ENCODE data around the gene DLGAP3.

Gene DLGAP3

DNA sequence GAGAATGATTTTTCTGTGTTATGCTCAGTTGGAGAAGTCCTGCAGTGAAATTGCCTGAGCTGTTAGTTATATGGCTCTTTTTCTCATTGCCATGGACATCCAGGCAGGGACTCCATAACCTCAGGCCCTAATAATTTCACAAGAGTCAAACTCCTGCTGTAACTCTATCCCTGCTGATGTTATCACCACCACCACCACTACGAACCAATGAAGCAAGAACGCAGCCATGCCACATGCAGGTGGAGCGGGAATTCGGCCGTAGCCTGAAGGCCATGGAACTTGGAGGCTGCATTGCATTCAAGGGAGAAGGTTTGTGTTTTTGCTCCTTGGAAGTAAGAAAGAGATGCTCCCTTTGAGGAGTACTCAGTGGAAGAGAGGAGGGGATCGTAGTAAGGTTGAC is 16.8 kb upstream of the DLGAP3 start:
- no peak for TF ChIP-seq SIN3A (IDR thresholded peaks at IDR 0.05; ENCODE audit: borderline replicate concordance, insufficient read depth, low read length)
- no peak for TF ChIP-seq FOXP2 (optimal IDR thresholded peaks at IDR 0.05; ENCODE audit: borderline replicate concordance, extremely low read depth, extremely low read length, insufficient read depth)
- TF ChIP-seq TAF1 (IDR thresholded peaks at IDR 0.05; ENCODE audit: borderline replicate concordance, insufficient read depth, low read length) = no peak
- TF ChIP-seq, protein P1, sequence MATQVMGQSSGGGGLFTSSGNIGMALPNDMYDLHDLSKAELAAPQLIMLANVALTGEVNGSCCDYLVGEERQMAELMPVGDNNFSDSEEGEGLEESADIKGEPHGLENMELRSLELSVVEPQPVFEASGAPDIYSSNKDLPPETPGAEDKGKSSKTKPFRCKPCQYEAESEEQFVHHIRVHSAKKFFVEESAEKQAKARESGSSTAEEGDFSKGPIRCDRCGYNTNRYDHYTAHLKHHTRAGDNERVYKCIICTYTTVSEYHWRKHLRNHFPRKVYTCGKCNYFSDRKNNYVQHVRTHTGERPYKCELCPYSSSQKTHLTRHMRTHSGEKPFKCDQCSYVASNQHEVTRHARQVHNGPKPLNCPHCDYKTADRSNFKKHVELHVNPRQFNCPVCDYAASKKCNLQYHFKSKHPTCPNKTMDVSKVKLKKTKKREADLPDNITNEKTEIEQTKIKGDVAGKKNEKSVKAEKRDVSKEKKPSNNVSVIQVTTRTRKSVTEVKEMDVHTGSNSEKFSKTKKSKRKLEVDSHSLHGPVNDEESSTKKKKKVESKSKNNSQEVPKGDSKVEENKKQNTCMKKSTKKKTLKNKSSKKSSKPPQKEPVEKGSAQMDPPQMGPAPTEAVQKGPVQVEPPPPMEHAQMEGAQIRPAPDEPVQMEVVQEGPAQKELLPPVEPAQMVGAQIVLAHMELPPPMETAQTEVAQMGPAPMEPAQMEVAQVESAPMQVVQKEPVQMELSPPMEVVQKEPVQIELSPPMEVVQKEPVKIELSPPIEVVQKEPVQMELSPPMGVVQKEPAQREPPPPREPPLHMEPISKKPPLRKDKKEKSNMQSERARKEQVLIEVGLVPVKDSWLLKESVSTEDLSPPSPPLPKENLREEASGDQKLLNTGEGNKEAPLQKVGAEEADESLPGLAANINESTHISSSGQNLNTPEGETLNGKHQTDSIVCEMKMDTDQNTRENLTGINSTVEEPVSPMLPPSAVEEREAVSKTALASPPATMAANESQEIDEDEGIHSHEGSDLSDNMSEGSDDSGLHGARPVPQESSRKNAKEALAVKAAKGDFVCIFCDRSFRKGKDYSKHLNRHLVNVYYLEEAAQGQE (IDR thresholded peaks at IDR 0.05; ENCODE audit: insufficient read depth in 1 of 2, low read depth in 2 of 2, low read length in 2 of 2) = no peak
- no peak for TF ChIP-seq POLR2AphosphoS5 (IDR thresholded peaks at IDR 0.05; ENCODE audit: low read depth, low read length)

DNA sequence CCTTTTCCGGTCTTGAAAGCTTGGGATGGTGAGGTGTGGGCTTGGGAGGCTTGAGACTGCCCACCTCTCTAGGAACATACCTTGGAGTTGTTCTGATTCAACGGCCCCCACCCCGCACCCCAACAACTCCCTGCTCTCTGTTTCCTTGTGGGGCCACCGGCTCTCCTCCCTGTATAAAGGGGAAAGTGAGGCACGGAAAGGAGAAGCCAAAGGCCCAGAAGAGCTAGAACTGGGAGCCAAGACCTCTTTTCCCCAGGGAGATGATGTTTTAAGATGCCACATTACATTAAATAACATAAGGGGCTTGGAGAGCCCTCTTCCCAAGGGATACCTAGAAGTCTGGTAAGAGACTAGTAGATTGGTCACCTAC is 1.2 kb upstream of the DLGAP3 start:
- TF ChIP-seq, protein P1 (IDR thresholded peaks at IDR 0.05; ENCODE audit: insufficient read depth in 1 of 2, low read depth in 2 of 2, low read length in 2 of 2) = no peak
- no peak for TF ChIP-seq FOXP2 (optimal IDR thresholded peaks at IDR 0.05; ENCODE audit: borderline replicate concordance, extremely low read depth, extremely low read length, insufficient read depth)
- no peak for TF ChIP-seq SIN3A (IDR thresholded peaks at IDR 0.05; ENCODE audit: borderline replicate concordance, insufficient read depth, low read length)
- TF ChIP-seq TAF1 (IDR thresholded peaks at IDR 0.05; ENCODE audit: borderline replicate concordance, insufficient read depth, low read length) = no peak

DNA sequence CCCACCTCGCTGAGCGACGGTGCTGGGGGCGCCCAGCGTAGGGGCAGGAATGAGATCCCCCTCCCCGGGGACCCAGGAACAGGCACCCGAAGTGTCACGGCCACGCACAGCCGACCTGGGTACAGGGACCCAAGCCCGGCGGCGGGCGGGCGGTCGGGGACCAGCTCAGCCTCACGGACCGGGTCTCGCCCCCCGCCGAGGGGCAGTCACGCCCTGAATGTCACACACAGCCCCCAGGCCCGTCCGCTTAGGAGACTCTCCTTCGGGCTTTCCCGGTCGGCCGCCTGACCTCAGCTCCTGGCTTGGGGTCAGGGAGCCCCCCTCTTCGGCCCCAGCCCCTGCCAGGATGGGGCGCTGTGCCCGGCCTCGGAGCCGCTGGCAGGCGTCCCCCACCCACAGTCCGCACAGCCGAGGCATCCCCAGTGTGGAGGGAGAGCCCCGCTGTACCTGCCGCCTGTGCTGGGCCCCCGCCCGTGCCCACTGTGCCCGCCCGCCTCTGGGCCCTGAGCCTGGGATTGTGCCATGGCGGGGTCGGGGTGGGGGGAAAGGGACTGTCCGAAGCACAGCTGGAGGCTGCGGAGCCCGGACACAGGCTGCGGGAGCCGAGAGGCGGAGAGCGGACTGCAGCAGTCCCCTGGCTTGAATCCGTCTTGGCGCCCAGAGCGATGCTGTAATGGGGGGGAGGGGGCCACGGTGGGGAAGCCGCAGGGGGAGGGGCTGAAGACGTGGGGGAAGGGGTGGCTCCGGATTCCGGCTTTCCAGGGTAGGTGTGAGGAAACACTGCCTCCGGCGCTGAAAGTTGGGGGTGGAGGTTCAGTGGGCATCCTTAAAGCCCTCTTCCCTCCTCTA is 627 bp upstream of the DLGAP3 start:
- TF ChIP-seq FOXP2 (optimal IDR thresholded peaks at IDR 0.05; ENCODE audit: borderline replicate concordance, extremely low read depth, extremely low read length, insufficient read depth) (no peak), SIN3A (IDR thresholded peaks at IDR 0.05; ENCODE audit: borderline replicate concordance, insufficient read depth, low read length) (no peak), TAF1 (IDR thresholded peaks at IDR 0.05; ENCODE audit: borderline replicate concordance, insufficient read depth, low read length) (no peak), POLR2AphosphoS5 (IDR thresholded peaks at IDR 0.05; ENCODE audit: low read depth, low read length) (no peak)
- TF ChIP-seq, protein P1 (IDR thresholded peaks at IDR 0.05; ENCODE audit: insufficient read depth in 1 of 2, low read depth in 2 of 2, low read length in 2 of 2) = no peak

DNA sequence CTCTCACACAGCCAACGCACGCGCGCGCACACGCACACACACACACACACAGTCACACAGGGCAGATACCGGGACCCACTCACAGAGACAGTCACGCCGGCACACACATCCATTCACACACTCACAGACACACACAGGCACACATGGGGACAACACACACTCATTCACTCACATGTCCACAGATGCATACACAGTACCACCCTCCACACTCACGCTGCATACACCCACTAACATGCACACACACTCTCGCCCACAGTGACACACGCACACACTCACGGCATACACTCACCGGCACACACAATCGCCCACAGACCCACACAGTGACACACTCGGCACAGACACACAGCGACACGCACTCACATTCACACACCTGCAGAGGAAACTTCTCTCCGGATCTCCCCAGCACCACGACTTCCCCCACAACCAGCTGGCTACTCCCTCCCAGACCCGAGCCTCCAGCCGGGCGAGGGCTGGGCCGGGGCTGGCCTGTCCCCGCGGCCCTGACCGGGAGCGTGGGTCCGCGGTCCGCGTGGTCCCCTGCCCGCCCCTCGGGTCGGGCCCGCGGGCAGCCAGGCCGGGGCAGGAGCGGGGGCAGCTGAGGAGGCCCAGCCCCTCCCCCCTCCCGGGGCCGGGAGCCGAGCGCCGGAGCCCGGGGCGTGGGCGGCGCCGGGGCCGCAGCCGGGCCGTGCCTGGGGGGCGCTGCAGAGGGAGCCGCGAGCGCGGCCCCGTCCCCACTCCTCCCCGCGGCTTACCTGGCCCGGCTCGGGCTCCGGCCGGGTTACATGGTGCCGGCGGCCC is 552 bp downstream of the DLGAP3 start:
- no peak for TF ChIP-seq FOXP2 (optimal IDR thresholded peaks at IDR 0.05; ENCODE audit: borderline replicate concordance, extremely low read depth, extremely low read length, insufficient read depth)
- TF ChIP-seq TAF1 (IDR thresholded peaks at IDR 0.05; ENCODE audit: borderline replicate concordance, insufficient read depth, low read length) = no peak
- TF ChIP-seq, protein P1 (IDR thresholded peaks at IDR 0.05; ENCODE audit: insufficient read depth in 1 of 2, low read depth in 2 of 2, low read length in 2 of 2) = no peak
- no peak for TF ChIP-seq POLR2AphosphoS5 (IDR thresholded peaks at IDR 0.05; ENCODE audit: low read depth, low read length)
- no peak for TF ChIP-seq SIN3A (IDR thresholded peaks at IDR 0.05; ENCODE audit: borderline replicate concordance, insufficient read depth, low read length)
